GM18507 (cell line): ENCODE data around the gene MB21D2.

Experiments used
- DNase-seq: peaks from one replicate; pipeline ENCODE4 v3.0.0; 2011; ENCODE audit warnings: low read depth; ENCODE audit not compliant: insufficient read length; ENCODE audit errors: extremely low spot score
- FAIRE-seq: peaks from 2 replicates; lab custom pipeline; 2011; peaks lifted over from hg19 to GRCh38; lab: Jason Lieb, UNC

MB21D2 gene

DNA sequence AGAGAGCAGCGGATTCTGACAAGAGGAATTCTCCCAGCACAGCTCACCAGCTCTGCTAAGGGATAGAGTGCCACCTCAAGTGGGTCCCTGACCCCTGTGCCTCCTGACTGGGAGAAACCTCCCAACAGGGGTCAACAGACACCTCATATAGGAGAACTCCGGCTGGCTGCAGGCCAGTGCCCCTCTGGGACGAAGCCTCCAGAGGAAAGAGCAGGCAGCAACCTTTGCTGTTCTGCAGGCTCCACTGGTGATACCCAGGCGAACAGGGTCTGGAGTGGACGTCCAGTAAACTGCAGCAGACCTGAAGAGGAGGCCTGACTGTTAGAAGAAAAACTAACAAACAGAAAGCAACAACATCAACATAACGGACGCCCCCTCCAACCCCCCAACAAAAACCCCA is 159.0 kb downstream of the MB21D2 start:
- FAIRE-seq (no peak), DNase-seq (no peak)

GRCh38 chr3:192751148-192751547 is 166.5 kb downstream of the MB21D2 start:
- FAIRE-seq (no peak), DNase-seq (no peak)

DNA sequence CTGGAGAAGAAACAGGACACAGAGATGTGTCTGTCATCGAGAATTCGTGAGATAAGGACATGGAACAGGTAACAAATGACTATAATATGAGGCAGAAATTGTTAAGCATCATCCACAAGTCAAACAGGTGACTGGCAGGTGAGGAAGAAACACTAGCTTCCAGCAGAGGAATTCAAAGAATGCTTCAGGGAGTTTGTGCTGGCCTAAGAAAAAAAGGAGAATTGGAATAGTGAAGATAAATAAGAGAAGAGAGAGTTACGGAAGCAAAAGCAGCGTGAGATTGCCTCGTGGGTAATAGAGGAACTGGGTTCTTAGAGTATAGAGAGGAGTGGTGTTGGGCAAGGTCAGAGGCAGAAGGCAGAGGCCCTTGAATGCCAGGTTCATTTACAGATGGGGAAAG is 167.5 kb downstream of the MB21D2 start:
- FAIRE-seq: no peak

DNA sequence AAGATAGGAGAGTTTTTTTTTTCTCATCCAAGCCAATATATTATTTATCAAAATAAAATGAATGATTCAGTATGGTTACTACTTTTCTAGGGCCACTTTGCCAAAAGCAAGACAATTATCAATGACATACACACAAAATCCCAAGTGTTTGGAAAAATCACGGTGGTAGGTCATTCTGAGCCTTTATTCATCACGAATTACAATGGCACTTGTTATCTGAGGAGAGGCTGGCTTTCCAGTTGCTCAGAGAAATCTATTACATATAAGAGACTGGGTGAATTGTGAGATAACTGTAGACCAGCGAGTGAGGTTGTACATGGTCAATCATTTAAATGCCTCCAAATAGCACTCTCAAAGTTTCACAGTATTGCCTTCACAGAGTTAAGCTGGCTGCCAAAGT is 169.9 kb downstream of the MB21D2 start:
- no peak for DNase-seq
- no peak for FAIRE-seq

More for the DNA sequence above, 167.5 kb downstream of the MB21D2 start:
- no peak for DNase-seq

- no peak for FAIRE-seq
- no peak for DNase-seq
Measured at GRCh38 chr3:192747145-192747544, 170.5 kb downstream of the MB21D2 start.
